HFFc6 (cell line): ENCODE data around the gene ERC2. TPM values are rescaled to one million over a fixed set of nuclear protein-coding genes. Genes with fewer than 3 reads are reported as not detected.

Experiments used
- DNase-seq: peaks from one replicate; pipeline ENCODE4 v3.0.0-alpha.2; 2018
- H3K27ac Mint-ChIP-seq: 2 replicates; pipeline ENCODE4 v1.8.0; 2020; ENCODE audit warnings: mild to moderate bottlenecking, mixed read lengths
- H3K27me3 Mint-ChIP-seq: 2 replicates; pipeline ENCODE4 v1.8.0; 2021; ENCODE audit warnings: mild to moderate bottlenecking, moderate library complexity, mixed read lengths; ENCODE audit not compliant: insufficient read depth
- H3K36me3 Mint-ChIP-seq: 2 replicates; pipeline ENCODE4 v1.8.0; 2021; ENCODE audit warnings: low read depth, mixed read lengths
- H3K4me1 Mint-ChIP-seq: 2 replicates; pipeline ENCODE4 v1.8.0; 2020; ENCODE audit warnings: low read depth, mixed read lengths
- H3K4me3 Mint-ChIP-seq: 2 replicates; pipeline ENCODE4 v1.8.0; 2020; ENCODE audit warnings: mild to moderate bottlenecking, moderate library complexity, mixed read lengths
- H3K9me3 Mint-ChIP-seq: 2 replicates; pipeline ENCODE4 v1.8.0; 2020; ENCODE audit warnings: mild to moderate bottlenecking, mixed read lengths
- total RNA-seq, 6 experiments: library from RNA; stranded (reverse); fragmentation: NEBNext Ultra II Directional; extraction: Animal tissue kit (Norgen Biotek cat#: 25700); gene quantifications; 2 replicates in 1 of 6; 3 replicates in 5 of 6; pipeline ENCODE4 v1.2.3, GENCODE V29; 2021
- TF ChIP-seq, protein P1 (sequence below): fragments of 200-600 bp; sonication (generic); IDR thresholded peaks from 2 replicates; pipeline ENCODE4 v1.5.0; 2021; ENCODE audit warnings: antibody characterized with exemption, mild to moderate bottlenecking

The ERC2 gene
- total RNA-seq, 6 experiments from 2014 or later, result 0.11 TPM; not detected in 5

DNA sequence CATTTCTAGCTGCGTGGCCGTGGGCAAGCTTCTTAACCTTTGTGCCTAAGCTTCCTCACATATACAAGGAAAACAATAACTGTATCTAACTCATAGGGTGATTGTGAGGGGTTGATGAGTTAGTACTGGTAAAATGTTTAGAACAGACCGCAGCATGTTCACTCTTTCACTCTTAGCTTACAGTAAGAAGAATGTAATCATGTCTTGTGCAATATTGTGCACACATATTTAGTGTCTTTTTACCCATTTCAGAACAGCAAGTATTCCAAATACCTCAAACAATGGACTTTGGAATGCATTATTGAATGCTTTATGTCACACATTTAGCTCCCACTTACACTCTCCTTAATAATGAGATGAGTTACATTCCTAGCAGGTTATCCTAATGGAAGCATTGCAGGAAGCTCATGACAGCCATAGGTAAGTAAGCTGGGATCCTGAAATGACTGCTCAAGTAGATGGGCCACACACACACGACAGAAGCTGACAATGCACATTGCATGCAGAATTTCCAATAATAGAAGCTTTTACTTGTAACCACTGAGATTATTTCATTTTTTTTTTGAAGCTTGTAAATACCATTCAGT is 512.3 kb downstream of the ERC2 start:
- Mint-ChIP-seq H3K27ac (no peak overlapping the region), H3K4me1 (no peaks in the 10 kb centered on the region)

DNA sequence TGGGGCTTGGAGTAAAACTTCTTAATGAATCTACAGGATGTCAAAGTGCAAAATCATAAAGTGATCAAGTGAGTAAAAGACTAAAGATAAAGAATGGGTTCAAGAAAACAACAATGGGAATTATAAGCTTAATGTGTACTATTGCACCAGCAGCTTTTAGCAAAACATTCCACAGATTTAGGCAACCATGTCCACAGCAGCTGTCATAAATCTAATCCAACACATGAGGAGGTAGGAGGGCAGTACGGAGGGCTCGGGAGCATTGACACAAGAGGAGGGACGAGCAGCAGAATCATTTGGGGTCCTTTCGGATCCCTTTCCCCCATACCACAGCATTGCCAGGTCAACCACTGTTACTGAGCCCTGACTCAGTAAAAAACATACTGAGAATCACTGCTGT is 516.9 kb downstream of the ERC2 start:
- DNase-seq, result no peak
- H3K4me3 Mint-ChIP-seq, result no peak overlapping the region
- H3K4me1 Mint-ChIP-seq, result no peaks in the 10 kb centered on the region
- TF ChIP-seq, protein P1, sequence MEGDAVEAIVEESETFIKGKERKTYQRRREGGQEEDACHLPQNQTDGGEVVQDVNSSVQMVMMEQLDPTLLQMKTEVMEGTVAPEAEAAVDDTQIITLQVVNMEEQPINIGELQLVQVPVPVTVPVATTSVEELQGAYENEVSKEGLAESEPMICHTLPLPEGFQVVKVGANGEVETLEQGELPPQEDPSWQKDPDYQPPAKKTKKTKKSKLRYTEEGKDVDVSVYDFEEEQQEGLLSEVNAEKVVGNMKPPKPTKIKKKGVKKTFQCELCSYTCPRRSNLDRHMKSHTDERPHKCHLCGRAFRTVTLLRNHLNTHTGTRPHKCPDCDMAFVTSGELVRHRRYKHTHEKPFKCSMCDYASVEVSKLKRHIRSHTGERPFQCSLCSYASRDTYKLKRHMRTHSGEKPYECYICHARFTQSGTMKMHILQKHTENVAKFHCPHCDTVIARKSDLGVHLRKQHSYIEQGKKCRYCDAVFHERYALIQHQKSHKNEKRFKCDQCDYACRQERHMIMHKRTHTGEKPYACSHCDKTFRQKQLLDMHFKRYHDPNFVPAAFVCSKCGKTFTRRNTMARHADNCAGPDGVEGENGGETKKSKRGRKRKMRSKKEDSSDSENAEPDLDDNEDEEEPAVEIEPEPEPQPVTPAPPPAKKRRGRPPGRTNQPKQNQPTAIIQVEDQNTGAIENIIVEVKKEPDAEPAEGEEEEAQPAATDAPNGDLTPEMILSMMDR, result no peak
- H3K36me3 Mint-ChIP-seq, result no peaks in the 10 kb centered on the region
- no peaks in the 10 kb centered on the region for H3K27me3 Mint-ChIP-seq
- H3K27ac Mint-ChIP-seq, result no peak overlapping the region
- H3K9me3 Mint-ChIP-seq, result peaks cover 12% of the 10 kb centered on the region

More for the DNA sequence above, 512.3 kb downstream of the ERC2 start:
- H3K4me3 Mint-ChIP-seq, result no peak overlapping the region
- peaks cover 25% of the 10 kb centered on the region for H3K9me3 Mint-ChIP-seq
- H3K36me3 Mint-ChIP-seq, result no peaks in the 10 kb centered on the region
- TF ChIP-seq, protein P1, result no peak
- DNase-seq, result no peak
- no peaks in the 10 kb centered on the region for H3K27me3 Mint-ChIP-seq

DNA sequence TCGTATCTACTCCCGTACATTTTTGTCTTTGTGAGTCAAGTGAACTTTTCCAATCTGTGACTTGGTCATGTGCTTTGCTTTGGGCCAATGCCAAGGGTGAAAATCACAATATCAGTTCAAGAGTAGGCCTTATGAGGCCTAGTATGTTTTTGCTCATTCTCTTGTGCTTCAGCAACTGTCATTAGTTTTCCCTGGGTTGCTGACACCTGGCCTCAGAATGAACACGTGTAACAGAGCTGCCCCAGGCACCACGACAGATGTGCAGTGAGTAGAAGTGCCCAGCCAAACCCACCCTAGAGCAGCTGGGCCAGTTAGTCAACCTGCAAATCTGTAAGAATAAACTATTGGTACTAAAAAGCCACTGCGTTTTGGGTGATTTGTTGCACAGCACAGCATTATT is 520.9 kb downstream of the ERC2 start:
- H3K4me3 Mint-ChIP-seq, result no peak overlapping the region
- H3K4me1 Mint-ChIP-seq, result no peaks in the 10 kb centered on the region
- H3K36me3 Mint-ChIP-seq, result no peaks in the 10 kb centered on the region
- H3K27me3 Mint-ChIP-seq, result no peaks in the 10 kb centered on the region
- DNase-seq, result no peak
- peaks cover 15% of the 10 kb centered on the region for H3K9me3 Mint-ChIP-seq
- no peak overlapping the region for H3K27ac Mint-ChIP-seq
- TF ChIP-seq, protein P1, result no peak

DNA sequence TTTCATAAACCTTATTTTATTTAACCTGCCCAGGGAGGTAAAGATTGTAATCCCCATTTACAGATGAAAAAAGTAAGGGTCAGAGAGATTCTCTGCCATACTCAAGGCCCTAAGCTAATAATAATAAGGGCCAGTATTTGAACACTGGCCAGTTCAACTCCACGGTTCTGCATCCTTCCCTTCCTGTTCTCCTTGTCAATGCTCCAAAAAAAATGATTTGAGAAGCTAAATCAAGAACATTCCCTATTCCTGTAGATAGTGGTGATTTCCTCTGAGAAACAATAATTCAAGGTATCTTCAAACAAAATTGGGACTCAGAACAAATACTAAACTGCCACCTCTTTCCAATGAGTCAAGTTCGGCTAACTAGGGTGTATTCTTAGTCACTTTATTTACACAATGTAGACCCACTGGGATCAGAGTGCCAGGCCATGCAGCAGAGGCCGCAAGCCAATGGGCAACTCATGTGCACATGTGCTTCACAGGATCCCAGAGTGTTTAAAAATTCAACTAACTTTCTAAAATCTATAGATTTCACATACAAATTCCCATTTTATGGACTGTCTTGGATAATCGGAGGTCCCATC is 521.6 kb downstream of the ERC2 start:
- Mint-ChIP-seq H3K36me3 (no peaks in the 10 kb centered on the region), H3K9me3 (peaks cover 15% of the 10 kb centered on the region), H3K27ac (no peak overlapping the region), H3K4me1 (no peaks in the 10 kb centered on the region), H3K27me3 (no peaks in the 10 kb centered on the region), H3K4me3 (no peak overlapping the region)
- TF ChIP-seq, protein P1, result no peak
- no peak for DNase-seq

DNA sequence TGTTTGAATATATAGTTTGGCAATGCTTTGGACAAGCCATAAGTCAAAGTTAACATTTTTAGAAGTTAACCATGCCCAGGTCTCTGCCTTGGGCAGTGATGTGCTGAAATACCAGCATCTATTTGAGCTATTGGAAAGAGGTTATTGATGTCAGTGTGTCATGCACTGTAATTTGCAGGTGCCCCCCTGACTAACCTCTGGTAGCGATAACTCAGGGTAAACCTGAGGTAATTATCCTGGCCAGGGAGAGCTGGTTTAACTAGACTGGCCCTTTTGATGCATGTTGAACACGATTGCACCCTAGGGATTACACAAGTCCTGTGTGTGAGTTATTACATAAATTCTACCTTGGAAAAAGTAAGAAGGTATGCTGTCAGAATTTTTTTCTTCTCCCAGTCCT is 525.4 kb downstream of the ERC2 start:
- Mint-ChIP-seq H3K4me1 (no peaks in the 10 kb centered on the region), H3K4me3 (no peak overlapping the region), H3K27ac (no peak overlapping the region), H3K36me3 (no peaks in the 10 kb centered on the region), H3K9me3 (peaks cover 16% of the 10 kb centered on the region), H3K27me3 (no peaks in the 10 kb centered on the region)
- TF ChIP-seq, protein P1, result no peak
- no peak for DNase-seq
